HG03558 (cell line): ENCODE data around the gene GRB2.

ENCODE experiments used
- ATAC-seq: cut with Tn5 transposase; IDR thresholded peaks from one replicate; pipeline ENCODE4 v1.9.1; 2021; ENCODE audit warnings: moderate number of reproducible peaks; ENCODE audit not compliant: unreplicated experiment; ENCODE audit errors: extremely low read depth

The GRB2 gene

GRCh38 chr17:75416006-75416405 lies 10.5 kb upstream of the GRB2 start:
- no peak for ATAC-seq

GRCh38 chr17:75414488-75414887 lies 9.0 kb upstream of the GRB2 start:
- no peak for ATAC-seq

DNA sequence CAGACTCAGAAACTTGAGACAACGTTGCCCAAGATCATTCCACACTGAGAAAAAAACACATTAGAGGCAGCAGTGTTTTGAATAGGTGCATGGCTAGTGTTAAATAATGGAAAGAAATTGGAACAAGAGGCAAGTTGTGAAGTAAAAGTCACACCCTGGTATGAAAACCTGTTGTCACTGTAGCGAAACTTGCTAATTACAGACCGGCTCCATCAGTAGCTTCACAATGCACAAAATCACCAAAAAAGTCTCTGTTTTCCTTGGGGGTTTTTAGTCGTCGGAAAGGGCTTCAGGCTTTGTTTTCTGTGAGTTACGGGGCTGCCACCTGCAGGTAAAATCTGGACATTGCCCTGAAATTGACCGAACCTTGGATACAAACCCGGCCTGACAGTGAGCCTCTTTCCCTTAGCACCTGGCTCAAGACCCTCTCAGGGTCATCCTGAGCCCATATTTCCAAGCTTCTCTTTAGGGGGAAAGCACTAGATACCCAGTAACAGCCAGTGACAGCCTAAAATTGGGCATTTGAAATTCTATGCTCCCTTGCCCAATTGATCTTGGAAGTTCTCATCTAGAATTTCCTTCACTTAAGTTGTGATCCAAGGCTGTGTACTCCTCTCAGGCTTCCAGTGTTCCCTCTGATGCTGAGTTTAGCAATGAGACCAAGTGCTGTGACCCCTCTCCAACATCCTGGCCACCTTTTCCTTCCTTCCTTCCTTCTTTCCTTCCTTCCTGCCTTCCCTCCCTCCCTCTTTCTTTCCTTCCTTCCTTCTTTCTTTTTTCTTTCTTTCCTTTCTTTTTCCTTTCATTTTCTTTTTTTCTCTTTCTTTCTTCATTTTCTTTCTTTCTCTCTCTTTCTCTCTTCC lies 7.2 kb upstream of the GRB2 start:
- no peak for ATAC-seq

GRCh38 chr17:75411328-75412067 lies 6.0 kb upstream of the GRB2 start:
- no peak for ATAC-seq

DNA sequence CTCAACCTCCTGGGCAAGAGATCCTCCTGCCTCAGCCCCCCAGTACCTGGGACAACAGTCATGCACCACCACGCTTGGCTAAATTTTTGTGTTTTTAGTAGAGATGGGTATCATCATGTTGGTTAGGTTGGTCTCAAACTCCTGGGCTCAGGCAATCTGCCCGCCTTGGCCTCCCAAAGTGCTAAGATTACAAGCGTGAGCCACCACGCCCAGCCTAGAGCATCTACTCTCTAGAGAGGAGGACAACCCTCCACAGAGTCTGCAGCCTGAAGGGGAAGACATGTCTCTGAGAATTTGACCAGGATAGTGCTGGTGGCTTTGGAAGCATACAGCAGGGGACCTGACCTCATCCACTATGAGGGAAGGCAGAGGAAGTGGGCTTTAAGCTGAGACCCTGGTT lies 4.7 kb upstream of the GRB2 start:
- ATAC-seq: no peak

DNA sequence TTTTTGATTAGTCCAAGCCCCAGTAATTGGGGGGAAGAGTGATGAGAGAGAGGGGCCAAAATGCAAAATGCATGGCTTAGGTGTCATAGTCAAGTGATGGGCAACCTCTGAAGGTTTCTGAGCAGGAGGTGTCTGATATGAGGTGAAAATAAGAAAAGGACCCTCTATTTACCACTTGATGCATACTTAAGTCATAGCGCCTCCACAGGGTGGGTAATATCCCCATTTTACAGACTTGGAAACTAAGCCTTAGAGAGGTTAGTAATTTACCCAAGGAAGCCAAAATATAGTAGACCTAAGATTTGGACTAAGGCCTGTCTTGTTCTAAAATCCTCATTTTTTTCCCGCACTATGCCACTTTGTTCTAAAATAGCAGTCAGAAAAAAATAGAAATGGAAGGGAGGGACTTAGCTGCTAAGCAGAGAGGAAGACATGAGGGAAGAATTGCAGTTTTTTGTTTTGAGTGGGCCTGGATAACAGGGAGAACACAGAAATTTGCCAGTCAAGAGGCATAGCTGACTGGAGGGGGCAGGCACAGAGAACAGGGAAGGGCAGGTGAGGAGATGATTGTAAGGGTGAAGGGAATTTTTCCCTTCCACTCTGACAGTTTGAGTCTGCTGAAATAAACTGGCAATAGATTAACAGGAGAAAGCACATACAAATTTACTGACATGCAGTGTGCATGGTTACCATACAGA lies 2.3 kb upstream of the GRB2 start:
- ATAC-seq: no peak

- ATAC-seq: no peak
Observed at GRCh38 chr17:75406222-75406615, 741 bp upstream of the GRB2 start.

DNA sequence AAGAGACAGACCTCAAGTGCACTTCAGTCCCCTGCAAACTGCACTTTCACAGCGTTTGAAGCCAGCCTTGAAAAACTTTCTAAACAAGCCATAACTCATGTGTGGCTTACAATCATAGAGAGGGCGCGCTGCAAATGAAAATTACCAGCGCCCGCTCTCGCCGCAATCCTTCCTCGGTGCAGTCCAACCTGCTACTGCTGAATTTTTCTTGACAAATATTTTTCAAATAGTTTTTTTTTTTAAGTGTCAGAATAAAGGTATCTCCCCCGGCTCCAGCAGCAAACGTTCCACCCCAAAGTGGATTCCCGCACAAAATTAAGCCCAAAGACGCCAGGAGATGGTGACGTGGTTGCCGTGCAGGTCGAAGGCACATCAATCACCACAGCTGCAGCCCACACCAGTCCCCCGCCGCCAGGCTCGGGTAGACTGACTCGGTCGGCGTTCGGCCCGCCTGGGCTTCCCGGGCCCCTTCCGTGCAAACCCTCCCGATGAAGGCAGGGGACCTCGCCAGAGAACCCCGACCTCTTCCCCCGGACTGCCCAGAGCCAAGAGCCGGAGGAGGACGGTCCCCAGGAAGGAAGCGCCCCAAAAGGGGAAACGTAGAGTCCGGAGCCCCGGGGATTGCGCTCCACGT lies 630 bp downstream of the GRB2 start:
- ATAC-seq: no peak

- ATAC-seq: no peak
Observed at GRCh38 chr17:75404223-75404730, 1.2 kb downstream of the GRB2 start.

GRCh38 chr17:75403131-75403530 lies 2.3 kb downstream of the GRB2 start:
- no peak for ATAC-seq

GRCh38 chr17:75402026-75402425 lies 3.5 kb downstream of the GRB2 start:
- no peak for ATAC-seq

GRCh38 chr17:75400326-75400939 lies 5.0 kb downstream of the GRB2 start:
- no peak for ATAC-seq

GRCh38 chr17:75398279-75398678 lies 7.2 kb downstream of the GRB2 start:
- no peak for ATAC-seq

DNA sequence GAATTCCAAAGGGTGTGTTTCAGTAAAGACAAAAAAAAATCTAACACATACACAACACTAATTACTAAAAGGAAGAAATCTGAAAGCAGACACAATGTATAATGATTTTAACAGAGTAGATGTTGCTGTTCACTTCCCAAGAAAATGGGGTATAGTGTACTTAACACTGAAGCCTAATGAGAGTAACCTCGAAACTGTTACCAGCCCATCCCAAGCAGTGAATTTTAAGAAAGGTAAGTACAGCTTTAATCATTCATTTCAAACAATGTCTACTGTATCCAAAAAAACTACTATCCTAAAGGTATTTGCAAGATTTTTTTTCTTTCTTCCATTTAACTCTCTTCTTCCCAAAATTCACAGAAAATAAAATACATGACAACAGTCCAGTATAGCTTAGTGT lies 8.3 kb downstream of the GRB2 start:
- no peak for ATAC-seq

DNA sequence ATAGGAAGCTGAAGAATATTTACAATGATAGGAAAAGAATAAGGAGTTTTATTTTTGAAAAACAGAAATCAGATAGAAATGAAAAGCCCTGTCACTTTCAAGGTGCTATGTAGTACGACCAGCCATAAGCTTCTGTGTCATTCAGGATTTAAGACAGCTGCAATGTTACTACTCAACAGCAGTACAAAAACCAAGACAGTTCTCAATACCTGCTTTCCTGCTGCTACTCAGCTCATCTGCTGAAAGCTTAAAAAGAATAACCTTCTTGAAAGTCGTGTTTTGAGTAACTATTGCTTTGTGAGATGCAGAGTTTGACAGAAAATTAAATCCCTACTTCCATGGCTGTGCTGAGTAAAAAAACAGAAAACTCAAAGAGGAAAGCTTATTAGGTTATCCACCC lies 8.7 kb downstream of the GRB2 start:
- ATAC-seq: no peak

DNA sequence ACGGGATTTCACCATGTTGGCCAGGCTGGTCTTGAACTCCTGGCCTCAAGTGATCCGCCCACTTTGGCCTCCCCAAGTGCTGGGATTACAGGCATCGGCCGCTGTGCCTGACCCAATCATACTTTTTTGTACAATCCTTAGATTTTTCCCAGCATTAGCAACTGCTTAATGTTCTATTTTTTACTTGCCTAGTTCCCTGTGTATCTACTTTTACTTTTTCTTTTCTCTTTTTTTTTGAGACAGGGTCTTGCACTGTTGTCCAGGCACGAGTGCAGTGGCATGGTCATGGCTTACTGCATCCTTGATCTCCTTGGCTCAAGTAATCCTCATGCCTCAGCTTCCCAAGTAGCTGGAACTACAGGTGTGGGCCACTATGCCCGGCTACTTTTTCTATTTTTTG lies 9.5 kb downstream of the GRB2 start:
- ATAC-seq: no peak

DNA sequence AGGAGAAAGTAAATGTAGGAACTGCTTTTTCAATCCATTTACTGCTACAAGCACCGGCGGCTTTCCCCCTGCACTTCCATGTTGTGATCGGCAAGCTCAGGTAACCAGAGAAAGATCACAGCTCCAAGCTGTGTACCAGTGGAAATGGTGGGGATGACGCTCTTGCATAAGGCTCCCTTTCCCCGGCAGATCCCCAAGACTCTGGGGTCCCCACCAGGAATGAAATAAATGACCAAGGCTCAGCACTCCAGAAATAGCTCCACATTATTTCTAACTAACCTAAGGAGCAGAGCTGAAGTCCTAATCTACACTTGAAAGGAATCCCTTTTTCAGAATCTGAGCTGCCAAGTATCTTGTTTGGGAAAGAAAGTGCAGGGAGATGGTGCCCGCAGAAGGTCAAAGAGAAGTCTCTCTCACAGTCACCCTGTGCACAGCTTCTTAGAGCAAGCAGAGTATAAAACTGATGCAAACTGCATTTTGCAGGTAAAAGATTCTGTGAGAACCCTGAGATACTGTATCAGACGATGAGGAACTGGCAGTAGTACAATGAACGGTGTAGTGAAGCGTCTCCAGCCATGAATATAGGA lies 11.1 kb downstream of the GRB2 start:
- ATAC-seq: no peak

GRCh38 chr17:75393523-75394331 lies 11.8 kb downstream of the GRB2 start:
- ATAC-seq: peak; percentile 42

GRCh38 chr17:75392559-75392958 lies 12.9 kb downstream of the GRB2 start:
- ATAC-seq: no peak
